Measurements from ENCODE around the gene SRSF3. TPM values are rescaled to one million over a fixed set of nuclear protein-coding genes. Genes with fewer than 3 reads are reported as not detected.
A peak's percentile ranks its signal among the peaks of the same experiment; 100 is the strongest.

SRSF3 gene
- polyA plus RNA-seq, 1 donor (not counting 4 experiments of a cell fraction or from before 2014, with no cell fraction given) = 398 TPM

GRCh38 chr6:36623547-36624459 lies 29.6 kb downstream of the SRSF3 start:
- Histone ChIP-seq H3K27ac (ENCODE audit: control insufficient read depth, insufficient read depth, low read length) (no peak overlapping the region), H3K27me3 (ENCODE audit: control insufficient read depth, extremely low read depth, insufficient read depth, low read length) (no peaks in the 10 kb centered on the region), H3K9me3 (ENCODE audit: control insufficient read depth, low read depth, low read length) (no peaks in the 10 kb centered on the region), H3K4me2 (ENCODE audit: control insufficient read depth, extremely low read depth, insufficient read depth, low read depth, low read length) (no peak overlapping the region), H3K4me3 (ENCODE audit: control insufficient read depth in 2 of 3, extremely low read depth in 1 of 3, insufficient read depth in 2 of 3, low read depth in 1 of 3, low read length in 3 of 3) (no peak overlapping the region), H3K4me1 (ENCODE audit: control insufficient read depth, extremely low read depth, insufficient read depth, low read length) (peaks cover 22% of the 10 kb centered on the region), H3K9me1 (ENCODE audit: control insufficient read depth, extremely low read depth, insufficient read depth, low read length) (no peaks in the 10 kb centered on the region), H2AFZ (ENCODE audit: control insufficient read depth, low read length) (no peak overlapping the region), H3K36me3 (ENCODE audit: control insufficient read depth in 2 of 2, extremely low read depth in 1 of 2, insufficient read depth in 2 of 2, low read length in 2 of 2) (no peaks in the 10 kb centered on the region), H4K20me1 (ENCODE audit: control insufficient read depth, extremely low read depth, insufficient read depth, low read length) (no peaks in the 10 kb centered on the region), H3K9ac (ENCODE audit: control insufficient read depth, extremely low read depth, insufficient read depth, low read length) (no peak overlapping the region), H3K79me2 (ENCODE audit: control insufficient read depth, insufficient read depth, low read length) (no peaks in the 10 kb centered on the region)
- dilution Hi-C loops (cut with MboI; ENCODE audit: extremely low pct_ligation_motif_present, low sequenced_read_pairs) = no loop called here
- no peak for DNase-seq (ENCODE audit: low read depth, low spot score)
- peak; percentile 84 for FAIRE-seq
- peak; percentile 85 to 99 (median 89) for TF ChIP-seq CTCF (optimal IDR thresholded peaks at IDR 0.05 in 1 of 3, IDR thresholded peaks at IDR 0.05 in 1 of 3, conservative IDR thresholded peaks at IDR 0.05 in 1 of 3; ENCODE audit: extremely low read depth in 1 of 3, insufficient read depth in 2 of 3, low read length in 3 of 3)
- TF ChIP-seq EZH2 (IDR thresholded peaks at IDR 0.05; ENCODE audit: low read length) = no peak

- no peaks in the 10 kb centered on the region for H3K79me2 ChIP-seq (ENCODE audit: control insufficient read depth, insufficient read depth, low read length)
- no peaks in the 10 kb centered on the region for H4K20me1 ChIP-seq (ENCODE audit: control insufficient read depth, extremely low read depth, insufficient read depth, low read length)
- no peak overlapping the region for H3K27ac ChIP-seq (ENCODE audit: control insufficient read depth, insufficient read depth, low read length)
- no peaks in the 10 kb centered on the region for H3K36me3 ChIP-seq (ENCODE audit: control insufficient read depth in 2 of 2, extremely low read depth in 1 of 2, insufficient read depth in 2 of 2, low read length in 2 of 2)
- peak overlapping the region; percentile 42 for H3K4me2 ChIP-seq (ENCODE audit: control insufficient read depth, extremely low read depth, insufficient read depth, low read depth, low read length)
- DNase-seq (ENCODE audit: low read depth, low spot score) (no peak), FAIRE-seq (no peak)
- no peak overlapping the region for H2AFZ ChIP-seq (ENCODE audit: control insufficient read depth, low read length)
- H3K9ac ChIP-seq (ENCODE audit: control insufficient read depth, extremely low read depth, insufficient read depth, low read length) = no peak overlapping the region
- no peaks in the 10 kb centered on the region for H3K9me1 ChIP-seq (ENCODE audit: control insufficient read depth, extremely low read depth, insufficient read depth, low read length)
- no peak overlapping the region for H3K4me3 ChIP-seq (ENCODE audit: control insufficient read depth in 2 of 3, extremely low read depth in 1 of 3, insufficient read depth in 2 of 3, low read depth in 1 of 3, low read length in 3 of 3)
- dilution Hi-C loops (cut with MboI; ENCODE audit: extremely low pct_ligation_motif_present, low sequenced_read_pairs) = no loop called here
- H3K27me3 ChIP-seq (ENCODE audit: control insufficient read depth, extremely low read depth, insufficient read depth, low read length) = no peaks in the 10 kb centered on the region
- TF ChIP-seq CTCF (optimal IDR thresholded peaks at IDR 0.05 in 1 of 3, IDR thresholded peaks at IDR 0.05 in 1 of 3, conservative IDR thresholded peaks at IDR 0.05 in 1 of 3; ENCODE audit: extremely low read depth in 1 of 3, insufficient read depth in 2 of 3, low read length in 3 of 3) (no peak), EZH2 (IDR thresholded peaks at IDR 0.05; ENCODE audit: low read length) (no peak)
- no peaks in the 10 kb centered on the region for H3K9me3 ChIP-seq (ENCODE audit: control insufficient read depth, low read depth, low read length)
- H3K4me1 ChIP-seq (ENCODE audit: control insufficient read depth, extremely low read depth, insufficient read depth, low read length) = peaks cover 22% of the 10 kb centered on the region
Observed at GRCh38 chr6:36624461-36625157, 30.4 kb downstream of the SRSF3 start.

Data from keratinocyte (primary cell).